ENCODE data around the gene XPO5. TPM values are rescaled to one million over a fixed set of nuclear protein-coding genes. Genes with fewer than 3 reads are reported as not detected.
A peak's percentile ranks its signal among the peaks of the same experiment; 100 is the strongest.

XPO5 gene
- total and polyA plus RNA-seq, 2 experiments from 2014 or later: 28.5 to 95.2 TPM

DNA sequence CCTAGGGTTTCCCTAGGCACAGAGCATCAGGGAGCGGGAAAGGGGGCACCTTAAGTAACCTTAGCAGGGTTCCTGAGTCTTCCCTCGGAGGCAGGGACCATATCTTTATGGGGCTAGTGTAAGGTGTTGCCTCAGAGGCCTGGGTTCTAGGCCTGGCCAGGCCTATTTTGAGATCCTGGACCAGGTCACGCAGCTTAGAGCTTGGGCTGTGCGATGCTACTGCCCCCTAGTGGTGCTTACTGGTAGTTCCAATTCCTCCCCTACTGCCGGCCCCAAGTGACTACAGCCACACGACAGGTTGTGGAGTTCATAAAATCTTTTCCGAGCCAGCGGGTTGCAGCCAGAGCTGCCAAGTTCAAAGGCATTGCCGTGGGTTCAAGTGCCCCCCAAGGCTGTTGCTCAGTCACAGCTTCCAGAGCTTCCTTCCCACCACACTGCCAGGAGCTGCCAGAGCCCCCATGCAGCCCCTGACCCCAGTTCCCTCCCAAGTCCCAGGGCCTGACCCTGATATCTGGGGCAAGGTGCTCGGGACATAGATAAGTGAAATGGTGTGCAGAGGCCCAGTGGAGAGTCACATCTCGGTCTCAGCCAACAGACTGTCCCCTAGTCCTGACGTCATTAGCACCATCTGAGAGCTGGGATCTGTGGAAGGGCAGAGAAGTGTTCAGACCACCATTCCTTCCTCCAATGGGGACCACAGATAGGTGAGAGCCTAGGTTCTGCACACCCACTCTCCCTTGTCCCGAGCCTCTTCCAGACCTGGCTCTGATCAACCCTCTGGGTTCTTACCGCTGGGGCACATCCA is 69.0 kb downstream of the XPO5 start:
- peak; percentile 52 for ATAC-seq
- H2AFZ ChIP-seq: no peak overlapping the region
- H3K36me3 ChIP-seq (ENCODE audit: insufficient read depth): peaks cover 5% of the 10 kb centered on the region
- no peak overlapping the region for H3K4me2 ChIP-seq
- peaks cover 3% of the 10 kb centered on the region; the same call in 2 of the 3 replicates for H3K9me3 Mint-ChIP-seq
- H3K9me2 ChIP-seq (ENCODE audit: insufficient read depth): no peaks in the 10 kb centered on the region
- H3K36me3 Mint-ChIP-seq (ENCODE audit: low read depth): peaks cover 39% of the 10 kb centered on the region
- H3K4me1 Mint-ChIP-seq: peaks cover 24% of the 10 kb centered on the region
- H3K79me2 ChIP-seq (replicated peaks; ENCODE audit: insufficient read depth): no peaks in the 10 kb centered on the region
- H4K20me1 ChIP-seq (replicated peaks; ENCODE audit: insufficient read depth): no peaks in the 10 kb centered on the region; the same call in 1 of the 2 replicates
- no peak overlapping the region; the same call in 2 of the 3 replicates for H3K4me3 Mint-ChIP-seq
- H3K27me3 Mint-ChIP-seq (ENCODE audit: insufficient read depth, low read depth, poor library complexity): peaks cover 37% of the 10 kb centered on the region
- TF ChIP-seq NANOG (IDR thresholded peaks at IDR 0.05; ENCODE audit: borderline replicate concordance): no peak
- peak; percentile 44 for TF ChIP-seq POLR2AphosphoS5 (IDR thresholded peaks at IDR 0.05; ENCODE audit: low read depth)
- TF ChIP-seq, protein P1, sequence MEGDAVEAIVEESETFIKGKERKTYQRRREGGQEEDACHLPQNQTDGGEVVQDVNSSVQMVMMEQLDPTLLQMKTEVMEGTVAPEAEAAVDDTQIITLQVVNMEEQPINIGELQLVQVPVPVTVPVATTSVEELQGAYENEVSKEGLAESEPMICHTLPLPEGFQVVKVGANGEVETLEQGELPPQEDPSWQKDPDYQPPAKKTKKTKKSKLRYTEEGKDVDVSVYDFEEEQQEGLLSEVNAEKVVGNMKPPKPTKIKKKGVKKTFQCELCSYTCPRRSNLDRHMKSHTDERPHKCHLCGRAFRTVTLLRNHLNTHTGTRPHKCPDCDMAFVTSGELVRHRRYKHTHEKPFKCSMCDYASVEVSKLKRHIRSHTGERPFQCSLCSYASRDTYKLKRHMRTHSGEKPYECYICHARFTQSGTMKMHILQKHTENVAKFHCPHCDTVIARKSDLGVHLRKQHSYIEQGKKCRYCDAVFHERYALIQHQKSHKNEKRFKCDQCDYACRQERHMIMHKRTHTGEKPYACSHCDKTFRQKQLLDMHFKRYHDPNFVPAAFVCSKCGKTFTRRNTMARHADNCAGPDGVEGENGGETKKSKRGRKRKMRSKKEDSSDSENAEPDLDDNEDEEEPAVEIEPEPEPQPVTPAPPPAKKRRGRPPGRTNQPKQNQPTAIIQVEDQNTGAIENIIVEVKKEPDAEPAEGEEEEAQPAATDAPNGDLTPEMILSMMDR (conservative IDR thresholded peaks at IDR 0.05; ENCODE audit: low read depth in 2 of 2): peak; percentile 88 to 97
- H3K27ac ChIP-seq (ENCODE audit: low read depth): no peak overlapping the region
- DNase-seq (ENCODE audit: low spot score): peak; percentile 91
- H3K4me1 ChIP-seq (ENCODE audit: insufficient read depth): peaks cover 11% of the 10 kb centered on the region; the same call in 1 of the 2 replicates
- H3K27ac Mint-ChIP-seq: no peak overlapping the region
- H3K4me3 ChIP-seq: no peak overlapping the region
- peaks cover 16% of the 10 kb centered on the region for H3F3A ChIP-seq (replicated peaks; ENCODE audit: low read depth)
- H3K27me3 ChIP-seq (ENCODE audit: insufficient read depth): peaks cover 26% of the 10 kb centered on the region

DNA sequence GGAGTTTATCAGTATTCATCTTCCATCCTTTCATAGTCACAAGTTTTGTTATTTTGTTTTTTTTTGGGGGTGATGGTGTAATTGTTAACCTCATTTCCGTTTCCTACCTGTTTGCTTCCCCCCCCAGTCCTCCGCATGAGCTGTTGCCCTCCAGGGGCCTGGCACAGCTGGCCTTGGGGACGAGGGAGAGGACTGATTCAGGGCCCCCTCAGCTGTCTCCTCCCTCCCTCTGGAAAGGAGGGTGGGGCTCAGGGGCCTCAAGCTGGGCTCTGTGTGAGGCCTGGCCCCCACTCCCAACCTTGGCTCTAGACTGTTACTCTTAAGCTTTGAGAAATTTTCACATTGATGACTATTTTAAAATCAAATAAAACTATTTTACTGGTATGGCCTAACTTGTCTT is 69.7 kb downstream of the XPO5 start:
- no peak for ATAC-seq
- Histone ChIP-seq H3K27me3 (ENCODE audit: insufficient read depth) (peaks cover 26% of the 10 kb centered on the region), H2AFZ (no peak overlapping the region), H3K4me1 (ENCODE audit: insufficient read depth) (0 out of 2 replicates have a peak, but pooled peaks cover 5% of the 10 kb centered on the region), H3F3A (replicated peaks; ENCODE audit: low read depth) (peaks cover 11% of the 10 kb centered on the region), H3K9me2 (ENCODE audit: insufficient read depth) (no peaks in the 10 kb centered on the region), H3K79me2 (replicated peaks; ENCODE audit: insufficient read depth) (no peaks in the 10 kb centered on the region), H3K27ac (ENCODE audit: low read depth) (no peak overlapping the region), H3K36me3 (ENCODE audit: insufficient read depth) (no peaks in the 10 kb centered on the region), H4K20me1 (replicated peaks; ENCODE audit: insufficient read depth) (no peaks in the 10 kb centered on the region; the same call in 1 of the 2 replicates), H3K4me2 (no peak overlapping the region), H3K4me3 (no peak overlapping the region)
- H3K27me3 Mint-ChIP-seq (ENCODE audit: insufficient read depth, low read depth, poor library complexity): peaks cover 36% of the 10 kb centered on the region
- H3K4me3 Mint-ChIP-seq: no peak overlapping the region; the same call in 2 of the 3 replicates
- DNase-seq (ENCODE audit: low spot score): no peak
- peaks cover 17% of the 10 kb centered on the region for H3K4me1 Mint-ChIP-seq
- H3K27ac Mint-ChIP-seq: no peak overlapping the region
- peaks cover 39% of the 10 kb centered on the region for H3K36me3 Mint-ChIP-seq (ENCODE audit: low read depth)
- peaks cover 3% of the 10 kb centered on the region; the same call in 2 of the 3 replicates for H3K9me3 Mint-ChIP-seq
- TF ChIP-seq ZNF114 (CRISPR knock-in tag; IDR thresholded peaks at IDR 0.05) (no peak), POLR2AphosphoS5 (IDR thresholded peaks at IDR 0.05; ENCODE audit: low read depth) (no peak), NANOG (IDR thresholded peaks at IDR 0.05; ENCODE audit: borderline replicate concordance) (no peak), EZH2phosphoT487 (IDR thresholded peaks at IDR 0.05; ENCODE audit: unreplicated experiment) (no peak), ZNF331 (CRISPR knock-in tag; IDR thresholded peaks at IDR 0.05; ENCODE audit: low read depth) (no peak), CREB1 (CRISPR knock-in tag; IDR thresholded peaks at IDR 0.05; ENCODE audit: low read depth) (no peak), JUNB (IDR thresholded peaks at IDR 0.05; ENCODE audit: unreplicated experiment) (no peak), STAT1 (IDR thresholded peaks at IDR 0.05; ENCODE audit: unreplicated experiment) (no peak), EZH2 (IDR thresholded peaks at IDR 0.05; ENCODE audit: low read depth, unreplicated experiment) (no peak)
- TF ChIP-seq, protein P2, sequence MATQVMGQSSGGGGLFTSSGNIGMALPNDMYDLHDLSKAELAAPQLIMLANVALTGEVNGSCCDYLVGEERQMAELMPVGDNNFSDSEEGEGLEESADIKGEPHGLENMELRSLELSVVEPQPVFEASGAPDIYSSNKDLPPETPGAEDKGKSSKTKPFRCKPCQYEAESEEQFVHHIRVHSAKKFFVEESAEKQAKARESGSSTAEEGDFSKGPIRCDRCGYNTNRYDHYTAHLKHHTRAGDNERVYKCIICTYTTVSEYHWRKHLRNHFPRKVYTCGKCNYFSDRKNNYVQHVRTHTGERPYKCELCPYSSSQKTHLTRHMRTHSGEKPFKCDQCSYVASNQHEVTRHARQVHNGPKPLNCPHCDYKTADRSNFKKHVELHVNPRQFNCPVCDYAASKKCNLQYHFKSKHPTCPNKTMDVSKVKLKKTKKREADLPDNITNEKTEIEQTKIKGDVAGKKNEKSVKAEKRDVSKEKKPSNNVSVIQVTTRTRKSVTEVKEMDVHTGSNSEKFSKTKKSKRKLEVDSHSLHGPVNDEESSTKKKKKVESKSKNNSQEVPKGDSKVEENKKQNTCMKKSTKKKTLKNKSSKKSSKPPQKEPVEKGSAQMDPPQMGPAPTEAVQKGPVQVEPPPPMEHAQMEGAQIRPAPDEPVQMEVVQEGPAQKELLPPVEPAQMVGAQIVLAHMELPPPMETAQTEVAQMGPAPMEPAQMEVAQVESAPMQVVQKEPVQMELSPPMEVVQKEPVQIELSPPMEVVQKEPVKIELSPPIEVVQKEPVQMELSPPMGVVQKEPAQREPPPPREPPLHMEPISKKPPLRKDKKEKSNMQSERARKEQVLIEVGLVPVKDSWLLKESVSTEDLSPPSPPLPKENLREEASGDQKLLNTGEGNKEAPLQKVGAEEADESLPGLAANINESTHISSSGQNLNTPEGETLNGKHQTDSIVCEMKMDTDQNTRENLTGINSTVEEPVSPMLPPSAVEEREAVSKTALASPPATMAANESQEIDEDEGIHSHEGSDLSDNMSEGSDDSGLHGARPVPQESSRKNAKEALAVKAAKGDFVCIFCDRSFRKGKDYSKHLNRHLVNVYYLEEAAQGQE (IDR thresholded peaks at IDR 0.05; ENCODE audit: unreplicated experiment): no peak
- TF ChIP-seq, protein P1 (conservative IDR thresholded peaks at IDR 0.05; ENCODE audit: low read depth in 2 of 2): no peak
- TF ChIP-seq, protein P3, sequence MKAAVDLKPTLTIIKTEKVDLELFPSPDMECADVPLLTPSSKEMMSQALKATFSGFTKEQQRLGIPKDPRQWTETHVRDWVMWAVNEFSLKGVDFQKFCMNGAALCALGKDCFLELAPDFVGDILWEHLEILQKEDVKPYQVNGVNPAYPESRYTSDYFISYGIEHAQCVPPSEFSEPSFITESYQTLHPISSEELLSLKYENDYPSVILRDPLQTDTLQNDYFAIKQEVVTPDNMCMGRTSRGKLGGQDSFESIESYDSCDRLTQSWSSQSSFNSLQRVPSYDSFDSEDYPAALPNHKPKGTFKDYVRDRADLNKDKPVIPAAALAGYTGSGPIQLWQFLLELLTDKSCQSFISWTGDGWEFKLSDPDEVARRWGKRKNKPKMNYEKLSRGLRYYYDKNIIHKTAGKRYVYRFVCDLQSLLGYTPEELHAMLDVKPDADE (IDR thresholded peaks at IDR 0.05): no peak
